A549 (cell line): ENCODE data around the gene GCAT. TPM values are rescaled to one million over a fixed set of nuclear protein-coding genes. Genes with fewer than 3 reads are reported as not detected.

Experiments used
- ATAC-seq, 2 experiments: fragments of 200-7000 bp in 1 of 2; fragments of >200 bp in 1 of 2; cut with Nextera tagmentation in 1 of 2; cut with Tn5 transposase in 1 of 2; 3 replicates each; pipeline versions ENCODE4 v1.8.0 to v1.9.1; 2018 to 2020; ENCODE audit warnings: mild to moderate bottlenecking in 1 of 2, moderate library complexity in 1 of 2
- CTCF ChIA-PET: fragments of 300-600 bp; sonication (Branson Sonifier 250); formaldehyde crosslinking; extraction: SDS; loops from one replicate; lab custom pipeline; 2021; ENCODE audit warnings: antibody characterized with exemption, inconsistent platforms; lab: Yijun Ruan, JAX
- POLR2A ChIA-PET: fragments of 350-600 bp; formaldehyde crosslinking; extraction: SDS; loops from one replicate; lab custom pipeline; 2021; ENCODE audit warnings: antibody characterized with exemption, inconsistent platforms; lab: Yijun Ruan, JAX
- DNase-seq, 2 experiments: peaks; one replicate each; pipeline versions ENCODE4 v3.0.0 to v3.0.0-alpha.2; 2011 to 2016; ENCODE audit warnings: low read depth in 1 of 2, low spot score in 1 of 2
- FAIRE-seq: peaks from 2 replicates; lab custom pipeline; 2011; peaks lifted over from hg19 to GRCh38; lab: Jason Lieb, UNC
- H3K27ac ChIP-seq, 2 experiments: fragments of >200 bp; sonication (Bioruptor Twin); formaldehyde crosslinking; 3 replicates each; pipeline ENCODE4 v1.5.1; 2016 to 2017
- H3K4me1 ChIP-seq: fragments of >200 bp; sonication (Bioruptor Twin); formaldehyde crosslinking; 3 replicates; pipeline ENCODE4 v1.6.1; 2016
- H3K4me2 ChIP-seq: fragments of >200 bp; sonication (Bioruptor Twin); formaldehyde crosslinking; 3 replicates; pipeline ENCODE4 v1.6.1; 2016
- H3K4me3 ChIP-seq: fragments of >200 bp; sonication (Bioruptor Twin); formaldehyde crosslinking; 3 replicates; pipeline ENCODE4 v1.5.1; 2016
- H3K9me3 ChIP-seq: fragments of >200 bp; sonication (Bioruptor Twin); formaldehyde crosslinking; 3 replicates; pipeline ENCODE4 v1.6.1; 2016
- EP300 ChIP-seq, 2 experiments: fragments of >200 bp; sonication (Bioruptor Twin); formaldehyde crosslinking; IDR thresholded peaks; 2 replicates in 1 of 2; 3 replicates in 1 of 2; pipeline ENCODE4 v1.6.1; 2016 to 2017
- FOXS1 ChIP-seq: fragments of 250-450 bp; sonication (Bioruptor Pico); IDR thresholded peaks from 2 replicates; pipeline ENCODE4 v1.5.0; 2020; ENCODE audit warnings: mild to moderate bottlenecking, moderate library complexity
- HDAC2 ChIP-seq: fragments of 200-600 bp; sonication (generic); IDR thresholded peaks from 2 replicates; pipeline ENCODE4 v1.6.1; 2016
- JUN ChIP-seq, 2 experiments: fragments of >200 bp; sonication (Bioruptor Twin); formaldehyde crosslinking; IDR thresholded peaks; 2 replicates in 1 of 2; 3 replicates in 1 of 2; pipeline ENCODE4 v1.6.1; 2016 to 2017
- RCOR1 ChIP-seq: fragments of 150-350 bp; IDR thresholded peaks from 2 replicates; pipeline ENCODE4 v1.6.1; 2014; ENCODE audit warnings: antibody characterized with exemption, low read length, low read depth
- RFX5 ChIP-seq: fragments of 450-650 bp; IDR thresholded peaks from 2 replicates; pipeline ENCODE4 v1.7.1; 2014; ENCODE audit warnings: antibody characterized with exemption, mild to moderate bottlenecking, moderate library complexity
- RNF2 ChIP-seq: fragments of 200-600 bp; sonication (generic); IDR thresholded peaks from 2 replicates; pipeline ENCODE4 v1.6.1; 2016; ENCODE audit warnings: low read depth, mild to moderate bottlenecking, antibody characterized with exemption, moderate library complexity, borderline replicate concordance
- SMC3 ChIP-seq: fragments of >200 bp; sonication (Bioruptor Twin); formaldehyde crosslinking; IDR thresholded peaks from 3 replicates; pipeline ENCODE4 v1.6.1; 2018; ENCODE audit warnings: inconsistent platforms
- WGBS: methylation state at CpG from one replicate; pipeline ENCODE4 v1.1.6; 2017; ENCODE audit errors: missing lambda C conversion rate; 5-methylcytosine and 5-hydroxymethylcytosine counted together
- polyA plus RNA-seq, 4 experiments: library from polyadenylated mRNA; depleted of rRNA in 3 of 4; stranded (reverse); fragments of >200 nt; fragmentation: RNase III in 1 of 4; extraction: RNeasy Plus Mini Kit Qiagen cat#74134 plus additional on column Dnase treatment in 1 of 4; gene quantifications; 2 replicates in 3 of 4; 3 replicates in 1 of 4; pipeline ENCODE4 v1.2.3, GENCODE V29; 2011 to 2017
- TF ChIP-seq, protein P1 (sequence below): fragments of 250-450 bp; sonication (Bioruptor Pico); IDR thresholded peaks from 2 replicates; pipeline ENCODE4 v1.5.0; 2020; ENCODE audit warnings: low read depth, mild to moderate bottlenecking, moderate library complexity
- TF ChIP-seq, protein P2 (sequence below): fragments of 200-600 bp; sonication (generic); IDR thresholded peaks from 2 replicates; pipeline ENCODE4 v1.6.1; 2016; ENCODE audit warnings: antibody characterized with exemption, mild to moderate bottlenecking, moderate library complexity

The GCAT gene
- polyA plus RNA-seq, 2 of the 4 experiments (the other 2 are of a cell fraction), result 1.2 to 2.1 TPM

DNA sequence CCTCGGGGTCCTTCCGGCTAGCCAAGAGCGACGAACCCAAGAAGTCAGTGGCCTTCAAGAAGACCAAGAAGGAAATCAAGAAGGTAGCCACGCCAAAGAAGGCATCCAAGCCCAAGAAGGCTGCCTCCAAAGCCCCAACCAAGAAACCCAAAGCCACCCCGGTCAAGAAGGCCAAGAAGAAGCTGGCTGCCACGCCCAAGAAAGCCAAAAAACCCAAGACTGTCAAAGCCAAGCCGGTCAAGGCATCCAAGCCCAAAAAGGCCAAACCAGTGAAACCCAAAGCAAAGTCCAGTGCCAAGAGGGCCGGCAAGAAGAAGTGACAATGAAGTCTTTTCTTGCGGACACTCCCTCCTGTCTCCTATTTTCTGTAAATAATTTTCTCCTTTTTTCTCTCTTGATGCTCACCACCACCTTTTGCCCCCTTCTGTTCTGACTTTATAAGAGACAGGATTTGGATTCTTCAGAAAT is 1.9 kb upstream of the GCAT start:
- FAIRE-seq, result no peak
- WGBS, result 51% methylated on average over 10 of the region's 10 CpGs
- H3K27ac ChIP-seq, result peak overlapping the region; percentile 96 to 99
- H3K4me3 ChIP-seq, result peak overlapping the region; percentile 69
- ATAC-seq, result no peak
- ChIA-PET CTCF (interaction anchor here (1.0 to 4.1 kb wide), 2 partner anchors 13 to 56 kb away, joined by 3 to 47 read pairs; no protein-coding TSS in a partner anchor), POLR2A (interaction anchor here (1.1 to 1.3 kb wide), 2 partner anchors 54 to 99 kb away, joined by 3 to 6 read pairs; no protein-coding TSS in a partner anchor)
- no peak for TF ChIP-seq FOXS1 (CRISPR knock-in tag)
- no peak for TF ChIP-seq HDAC2
- TF ChIP-seq, protein P1, sequence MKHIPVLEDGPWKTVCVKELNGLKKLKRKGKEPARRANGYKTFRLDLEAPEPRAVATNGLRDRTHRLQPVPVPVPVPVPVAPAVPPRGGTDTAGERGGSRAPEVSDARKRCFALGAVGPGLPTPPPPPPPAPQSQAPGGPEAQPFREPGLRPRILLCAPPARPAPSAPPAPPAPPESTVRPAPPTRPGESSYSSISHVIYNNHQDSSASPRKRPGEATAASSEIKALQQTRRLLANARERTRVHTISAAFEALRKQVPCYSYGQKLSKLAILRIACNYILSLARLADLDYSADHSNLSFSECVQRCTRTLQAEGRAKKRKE (CRISPR knock-in tag), result no peak
- TF ChIP-seq RFX5, result no peak
- DNase-seq, result no peak
- H3K4me1 ChIP-seq, result peaks cover 20% of the 10 kb centered on the region
- no peaks in the 10 kb centered on the region for H3K9me3 ChIP-seq
- H3K4me2 ChIP-seq, result peak overlapping the region; percentile 99

DNA sequence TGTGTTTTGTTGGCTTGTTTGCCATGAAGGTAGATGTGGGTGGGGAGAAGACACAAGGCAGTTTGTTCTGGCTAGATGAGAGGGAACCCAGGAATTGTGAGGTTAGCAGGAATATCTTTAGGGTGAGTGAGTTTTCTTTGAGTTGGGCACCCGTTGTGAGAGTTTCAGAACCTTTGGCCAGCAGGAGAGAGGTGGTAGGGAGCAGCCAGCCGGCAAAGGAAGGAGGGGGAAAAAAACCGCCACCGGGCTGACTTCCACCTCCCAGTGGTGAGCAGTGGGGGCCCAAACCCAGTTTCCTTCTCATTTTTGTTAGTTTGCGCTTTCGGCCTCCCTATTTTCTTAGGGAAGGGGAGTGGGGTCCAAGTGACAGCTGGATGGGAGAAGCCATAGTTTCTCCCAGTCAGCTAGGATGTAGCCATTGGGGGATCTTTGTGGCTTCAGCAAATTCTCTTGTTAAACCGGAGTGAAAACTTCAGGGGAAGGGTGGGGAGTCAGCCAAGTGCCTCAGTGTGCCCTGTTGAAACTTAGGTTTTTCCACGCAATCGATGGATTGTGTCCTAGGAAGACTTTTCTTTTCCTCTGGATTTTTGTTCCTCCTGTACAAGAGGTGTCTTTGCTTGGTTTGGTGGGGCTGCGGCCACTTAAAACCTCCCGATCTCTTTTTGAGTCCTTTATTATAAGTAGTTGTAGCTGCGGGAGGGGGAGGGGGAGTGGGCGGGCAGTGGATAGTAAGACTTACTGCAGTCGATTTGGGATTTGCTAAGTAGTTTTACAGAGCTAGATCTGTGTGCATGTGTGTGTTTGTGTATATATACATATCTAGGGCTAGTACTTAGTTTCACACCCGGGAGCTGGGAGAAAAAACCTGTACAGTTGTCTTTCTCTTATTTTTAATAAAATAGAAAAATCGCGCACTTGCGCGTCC is 1.1 kb upstream of the GCAT start:
- H3K4me2 ChIP-seq, result peak overlapping the region; percentile 99
- peak overlapping the region; percentile 1 to 99; a peak in 3 of 6 replicates for H3K27ac ChIP-seq
- no peaks in the 10 kb centered on the region for H3K9me3 ChIP-seq
- FAIRE-seq (no peak), ATAC-seq (peak in 1 of 2 experiments; percentile 11; a peak in 2 of 6 replicates), DNase-seq (peak in 1 of 2 experiments; percentile 32)
- H3K4me1 ChIP-seq, result peaks cover 20% of the 10 kb centered on the region
- POLR2A ChIA-PET, result interaction anchor here (2.1 kb wide), 1 partner anchor 149 kb away, joined by 7 read pairs; the partner anchor contains the start of gene PDXP
- no peak for TF ChIP-seq RNF2
- 6% methylated on average over 19 of the region's 19 CpGs for WGBS
- peak overlapping the region; percentile 69 for H3K4me3 ChIP-seq
- CTCF ChIA-PET, result interaction anchor here (0.9 to 4.1 kb wide), 4 partner anchors 12 to 158 kb away, joined by 3 to 47 read pairs (median 8); partner anchors contain the start of gene GALR3

DNA sequence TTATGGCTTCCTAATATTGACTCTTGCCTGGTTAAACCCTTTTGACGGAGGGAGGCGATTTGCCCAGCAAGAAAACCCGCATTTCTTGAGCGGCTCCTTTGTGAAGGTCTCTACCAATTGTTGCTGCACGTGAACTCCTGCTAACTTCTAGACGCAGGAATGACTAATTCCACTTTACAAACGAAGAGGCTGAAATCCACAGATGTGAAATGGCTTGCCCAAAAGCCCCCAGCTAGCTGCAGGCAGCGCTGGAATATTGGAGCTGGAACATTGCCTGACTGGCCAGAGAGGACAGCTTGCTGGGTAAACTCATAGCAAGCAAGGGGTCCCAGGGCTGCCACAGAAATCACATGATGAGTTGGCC is 542 bp downstream of the GCAT start:
- POLR2A ChIA-PET, result interaction anchor here (0.6 to 2.1 kb wide), 6 partner anchors 29 to 187 kb away, joined by 3 to 7 read pairs (median 5); partner anchors contain the start of genes ANKRD54, C22orf23, PDXP and POLR2F
- DNase-seq, result no peak
- 53% methylated on average over 8 of the region's 8 CpGs for whole genome bisulfite sequencing
- Histone ChIP-seq H3K27ac (peak overlapping the region; percentile 55 to 77; a peak in 5 of 6 replicates), H3K4me3 (peak overlapping the region; percentile 69), H3K4me2 (peak overlapping the region; percentile 99)
- TF ChIP-seq, protein P1 (CRISPR knock-in tag), result no peak
- TF ChIP-seq, protein P2, sequence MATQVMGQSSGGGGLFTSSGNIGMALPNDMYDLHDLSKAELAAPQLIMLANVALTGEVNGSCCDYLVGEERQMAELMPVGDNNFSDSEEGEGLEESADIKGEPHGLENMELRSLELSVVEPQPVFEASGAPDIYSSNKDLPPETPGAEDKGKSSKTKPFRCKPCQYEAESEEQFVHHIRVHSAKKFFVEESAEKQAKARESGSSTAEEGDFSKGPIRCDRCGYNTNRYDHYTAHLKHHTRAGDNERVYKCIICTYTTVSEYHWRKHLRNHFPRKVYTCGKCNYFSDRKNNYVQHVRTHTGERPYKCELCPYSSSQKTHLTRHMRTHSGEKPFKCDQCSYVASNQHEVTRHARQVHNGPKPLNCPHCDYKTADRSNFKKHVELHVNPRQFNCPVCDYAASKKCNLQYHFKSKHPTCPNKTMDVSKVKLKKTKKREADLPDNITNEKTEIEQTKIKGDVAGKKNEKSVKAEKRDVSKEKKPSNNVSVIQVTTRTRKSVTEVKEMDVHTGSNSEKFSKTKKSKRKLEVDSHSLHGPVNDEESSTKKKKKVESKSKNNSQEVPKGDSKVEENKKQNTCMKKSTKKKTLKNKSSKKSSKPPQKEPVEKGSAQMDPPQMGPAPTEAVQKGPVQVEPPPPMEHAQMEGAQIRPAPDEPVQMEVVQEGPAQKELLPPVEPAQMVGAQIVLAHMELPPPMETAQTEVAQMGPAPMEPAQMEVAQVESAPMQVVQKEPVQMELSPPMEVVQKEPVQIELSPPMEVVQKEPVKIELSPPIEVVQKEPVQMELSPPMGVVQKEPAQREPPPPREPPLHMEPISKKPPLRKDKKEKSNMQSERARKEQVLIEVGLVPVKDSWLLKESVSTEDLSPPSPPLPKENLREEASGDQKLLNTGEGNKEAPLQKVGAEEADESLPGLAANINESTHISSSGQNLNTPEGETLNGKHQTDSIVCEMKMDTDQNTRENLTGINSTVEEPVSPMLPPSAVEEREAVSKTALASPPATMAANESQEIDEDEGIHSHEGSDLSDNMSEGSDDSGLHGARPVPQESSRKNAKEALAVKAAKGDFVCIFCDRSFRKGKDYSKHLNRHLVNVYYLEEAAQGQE, result no peak
- no peak for TF ChIP-seq EP300 (IDR thresholded peaks at IDR 0.05)
- TF ChIP-seq JUN (IDR thresholded peaks at IDR 0.05), result no peak
- TF ChIP-seq SMC3, result no peak
- TF ChIP-seq RCOR1, result no peak
- TF ChIP-seq, all 56 proteins: peak for 0
- CTCF ChIA-PET, result interaction anchor here (0.8 to 4.1 kb wide), 4 partner anchors 10 to 157 kb away, joined by 3 to 47 read pairs (median 8); no protein-coding TSS in a partner anchor
- Histone ChIP-seq H3K9me3 (no peaks in the 10 kb centered on the region), H3K4me1 (peaks cover 15% of the 10 kb centered on the region)
- ATAC-seq (no peak), FAIRE-seq (no peak)
